DMS53 treated with DMSO at 0.1 percent for 48 hours (cell line): ENCODE results near the gene CACNB2.
A peak's percentile ranks its signal among the peaks of the same experiment; 100 is the strongest.
"Not testable (repeated sequence)": the region's sequence is repeated elsewhere in the genome, so short reads cannot be mapped to it uniquely, and the experiment has no call there.

Experiments
- DNase-seq: peaks from one replicate; lab custom pipeline; 2025; ENCODE audit not compliant: unreplicated experiment; lab: John Stamatoyannopoulos, UW

The CACNB2 gene

DNA sequence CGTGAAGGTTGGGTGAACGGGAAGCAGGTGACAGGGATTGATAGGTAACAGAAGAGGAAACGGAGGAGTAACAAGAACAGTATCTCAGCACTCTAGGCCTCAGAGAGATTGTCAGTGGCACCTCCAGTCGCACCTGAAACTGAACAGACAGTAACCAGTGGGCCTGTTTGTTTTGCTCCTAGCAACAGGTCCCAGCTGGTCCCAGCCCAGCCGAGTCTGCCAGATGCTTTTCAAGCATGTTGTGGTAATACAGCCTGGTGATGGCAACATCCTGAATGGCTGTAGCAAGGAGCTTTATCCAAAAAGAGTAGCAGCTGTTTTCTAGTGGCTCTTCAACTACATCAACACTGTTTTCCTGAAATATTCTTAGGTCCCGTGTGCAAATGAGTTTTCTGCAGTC is 4.7 kb downstream of the CACNB2 start:
- DNase-seq = peak; percentile 89

DNA sequence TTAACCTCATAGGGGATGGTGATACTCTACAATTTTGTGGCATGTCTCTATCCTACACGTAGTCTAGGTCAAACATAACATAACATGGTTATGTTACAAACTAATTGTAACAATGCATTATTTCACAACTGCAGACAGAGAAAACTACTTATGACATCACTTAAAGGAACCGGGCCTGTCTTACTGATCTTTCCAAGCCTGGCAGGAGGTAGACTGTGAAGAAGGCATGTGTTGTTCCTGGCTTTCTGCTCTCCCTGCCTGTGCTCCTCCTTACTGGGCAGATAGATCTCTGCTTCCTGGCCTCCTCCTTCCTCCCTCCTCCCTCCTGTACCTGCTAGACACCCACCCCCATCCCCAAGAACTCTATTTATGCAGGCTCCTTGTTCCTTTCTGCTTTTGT is 5.4 kb downstream of the CACNB2 start:
- no peak for DNase-seq

DNA sequence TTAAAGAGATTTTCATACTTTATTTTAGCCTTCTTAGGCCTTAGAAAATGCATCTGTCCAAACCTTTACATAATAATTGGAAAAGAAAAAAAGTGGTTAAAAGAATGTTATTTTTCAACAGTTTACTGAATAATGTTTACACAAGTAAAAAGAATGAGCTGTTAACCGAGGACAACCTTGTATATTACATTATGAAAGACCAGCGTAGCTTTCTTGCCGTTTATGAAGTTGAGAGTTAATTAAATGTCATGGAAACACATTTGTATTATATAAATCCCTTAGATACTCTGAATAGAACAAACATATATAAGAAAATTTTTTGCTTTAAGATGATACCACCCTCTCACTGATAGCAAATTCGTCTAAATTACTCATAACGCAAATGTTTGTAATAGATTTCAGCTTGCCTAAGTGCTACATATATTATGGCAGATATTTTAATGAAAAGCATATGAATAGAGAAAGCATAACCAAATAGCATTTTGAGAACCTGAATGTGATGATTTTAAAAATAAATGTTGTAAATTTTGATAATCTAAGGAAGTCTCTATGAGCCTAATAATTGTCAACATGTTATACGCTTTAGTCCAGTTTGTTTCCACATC is 9.1 kb downstream of the CACNB2 start:
- DNase-seq = no peak

DNA sequence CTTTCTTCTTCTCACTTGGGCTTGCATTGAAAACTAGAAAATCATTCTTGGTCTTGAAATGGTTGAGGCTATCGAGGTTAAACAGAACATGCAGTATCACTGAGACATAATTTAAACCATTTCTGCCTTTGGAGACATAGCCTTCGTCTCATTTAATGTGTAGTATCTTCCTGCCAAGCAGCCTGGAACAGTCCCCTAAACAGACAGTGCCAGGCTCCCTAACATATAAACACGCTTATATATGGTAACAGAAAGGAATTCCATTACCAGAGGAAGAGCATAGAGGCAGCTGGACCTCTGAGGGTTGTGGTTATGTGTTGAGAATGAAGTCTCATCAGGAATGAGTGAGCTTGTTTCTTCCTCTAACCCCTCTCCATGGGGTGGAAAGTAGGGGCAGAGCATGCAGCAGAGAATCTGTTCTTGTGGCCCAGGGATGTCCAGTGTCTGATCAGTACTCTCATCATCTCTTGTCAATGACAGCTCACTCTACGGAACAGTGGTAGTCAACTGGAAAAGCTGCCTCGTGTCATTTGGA is 11.2 kb downstream of the CACNB2 start:
- no peak for DNase-seq

DNA sequence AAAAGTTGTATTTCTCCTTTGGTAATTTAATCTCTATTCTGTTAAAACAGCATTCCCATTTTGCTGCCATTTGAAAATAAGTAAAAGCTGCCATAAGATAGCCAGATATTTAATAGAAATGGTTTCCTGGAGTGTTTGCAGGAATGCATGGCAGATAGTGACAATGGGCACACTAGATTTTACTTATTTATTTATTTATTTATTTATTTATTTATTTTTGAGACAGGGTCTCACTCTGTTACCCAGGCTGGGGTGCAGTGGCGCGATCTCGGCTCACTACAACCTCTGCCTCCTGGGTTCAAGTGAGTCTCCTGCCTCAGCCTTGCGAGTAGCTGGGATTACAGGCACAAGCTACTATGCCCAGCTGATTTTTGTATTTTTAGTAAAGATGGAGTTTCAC is 13.2 kb downstream of the CACNB2 start:
- DNase-seq = not testable (repeated sequence)

DNA sequence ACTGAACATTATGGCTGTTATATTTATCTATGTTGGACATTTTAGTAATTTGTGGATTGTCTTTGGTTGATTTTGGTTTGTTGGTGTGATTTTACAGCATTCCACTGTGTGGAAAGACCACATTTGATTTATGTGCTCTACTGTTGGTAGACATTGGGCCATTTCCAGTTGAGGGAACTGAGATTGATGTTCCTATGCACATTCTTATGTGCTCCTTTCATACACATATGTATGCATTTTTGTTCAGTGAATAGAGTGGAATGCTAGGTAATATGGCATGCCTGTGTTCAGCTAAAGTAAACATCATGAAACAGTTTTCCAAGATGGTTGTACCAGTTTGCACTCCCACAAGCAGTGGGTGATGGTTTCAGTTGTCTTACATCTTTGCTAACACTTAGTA is 15.1 kb downstream of the CACNB2 start:
- no peak for DNase-seq

DNA sequence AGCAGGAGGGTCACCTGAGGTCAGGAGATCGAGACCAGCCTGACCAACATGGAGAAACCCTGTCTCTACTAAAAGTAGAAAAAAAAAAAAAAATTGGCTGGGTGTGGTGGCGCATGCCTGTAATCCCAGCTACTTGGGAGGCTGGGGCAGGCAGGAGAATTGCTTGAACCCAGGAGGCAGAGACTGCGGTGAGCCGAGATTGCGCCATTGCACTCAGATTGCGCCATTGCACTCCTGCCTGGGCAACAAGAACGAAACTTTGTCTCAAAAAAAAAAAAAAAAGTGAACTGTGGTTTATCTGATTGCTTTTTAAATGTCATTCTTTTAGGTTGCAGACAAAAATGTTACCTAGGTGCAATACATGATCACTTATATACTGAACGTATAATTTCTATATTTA is 16.6 kb downstream of the CACNB2 start:
- DNase-seq = not testable (repeated sequence)

DNA sequence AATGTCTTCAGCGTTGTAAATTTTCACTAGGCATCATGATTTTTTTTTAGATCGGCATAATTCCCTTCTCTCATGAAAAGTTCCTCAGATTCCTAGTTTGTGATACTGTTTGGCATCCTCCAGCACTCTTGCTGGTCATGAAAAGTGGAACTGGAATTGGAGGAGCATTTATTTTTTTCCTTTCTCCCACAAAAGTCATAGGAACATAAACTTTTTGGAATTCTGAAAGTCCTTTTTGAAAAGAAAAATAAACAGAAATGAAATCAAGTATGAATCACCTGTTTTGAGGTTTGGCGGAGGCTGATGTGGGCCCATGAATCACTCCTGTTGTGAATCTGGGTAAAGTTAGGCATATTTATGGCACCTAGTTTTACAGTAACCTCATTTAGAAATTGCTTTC is 17.7 kb downstream of the CACNB2 start:
- DNase-seq = no peak

DNA sequence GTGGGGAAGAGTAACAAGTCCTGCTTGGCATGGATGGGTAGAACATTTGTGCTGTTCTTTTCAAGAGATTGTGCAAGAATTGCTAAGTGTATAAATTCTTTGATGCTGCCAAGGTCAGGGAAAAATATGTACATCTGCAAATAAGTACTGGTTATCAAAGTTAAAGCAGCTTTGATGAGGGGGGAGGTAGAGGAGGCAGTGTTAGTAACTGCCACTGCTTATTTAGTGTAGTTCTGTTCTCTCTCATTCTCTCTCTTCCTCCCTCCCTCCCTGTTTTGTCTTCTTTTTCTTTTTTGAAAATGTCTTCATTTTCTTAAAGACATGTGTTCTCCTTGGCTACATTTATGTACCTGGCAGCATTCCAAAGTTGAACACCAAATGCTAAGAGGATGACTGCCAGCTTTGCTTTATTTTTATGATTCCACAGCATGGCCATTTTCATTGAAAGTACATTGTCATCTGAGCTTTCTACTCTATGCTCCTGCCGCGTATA is 18.6 kb downstream of the CACNB2 start:
- DNase-seq = no peak

DNA sequence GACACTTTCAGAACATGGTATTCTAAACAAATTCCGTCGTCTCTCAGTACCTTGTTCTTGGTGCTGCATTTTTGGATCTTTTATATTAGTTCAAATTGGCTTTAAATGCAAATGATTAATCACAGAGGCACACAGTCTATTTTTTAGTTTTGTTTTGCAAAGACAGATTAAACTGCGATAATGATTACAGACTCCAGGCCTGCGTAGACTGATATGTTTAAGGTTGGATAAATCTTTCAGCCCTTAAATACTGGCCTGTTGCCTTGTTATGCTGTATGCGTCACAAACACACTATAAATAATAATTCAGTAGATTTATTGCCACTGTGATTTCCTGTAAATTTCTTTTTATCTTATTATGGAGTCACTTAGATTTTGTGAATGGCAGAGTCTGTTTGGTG is 19.3 kb downstream of the CACNB2 start:
- no peak for DNase-seq

DNA sequence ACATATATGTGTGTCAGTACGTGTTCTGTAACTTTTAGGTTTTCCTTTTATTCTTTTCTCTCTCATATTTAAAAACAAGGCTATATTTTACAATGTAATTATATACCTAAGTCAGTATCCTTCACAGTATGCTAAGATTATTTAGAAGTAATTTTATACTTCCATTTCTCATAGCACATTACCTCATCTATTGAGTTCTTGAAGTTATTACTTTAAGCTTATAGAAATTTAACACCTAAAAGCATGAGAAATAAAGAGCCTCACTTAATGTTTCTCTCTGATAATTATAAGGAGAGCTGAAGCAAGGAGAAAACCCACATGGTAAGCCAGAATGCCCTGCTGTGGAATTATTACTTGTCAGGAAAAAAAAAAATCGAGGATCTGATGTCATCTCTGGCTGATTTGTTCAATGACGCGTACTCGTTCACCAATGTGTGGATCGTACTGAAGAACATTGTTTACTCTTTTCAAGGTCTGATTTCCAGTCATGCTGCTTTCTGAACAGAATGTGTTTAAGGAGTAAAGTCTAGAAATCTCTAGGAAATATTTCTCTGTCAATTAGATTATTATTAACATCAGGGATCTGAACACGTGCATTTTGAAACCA is 21.9 kb downstream of the CACNB2 start:
- DNase-seq = peak; percentile 64

DNA sequence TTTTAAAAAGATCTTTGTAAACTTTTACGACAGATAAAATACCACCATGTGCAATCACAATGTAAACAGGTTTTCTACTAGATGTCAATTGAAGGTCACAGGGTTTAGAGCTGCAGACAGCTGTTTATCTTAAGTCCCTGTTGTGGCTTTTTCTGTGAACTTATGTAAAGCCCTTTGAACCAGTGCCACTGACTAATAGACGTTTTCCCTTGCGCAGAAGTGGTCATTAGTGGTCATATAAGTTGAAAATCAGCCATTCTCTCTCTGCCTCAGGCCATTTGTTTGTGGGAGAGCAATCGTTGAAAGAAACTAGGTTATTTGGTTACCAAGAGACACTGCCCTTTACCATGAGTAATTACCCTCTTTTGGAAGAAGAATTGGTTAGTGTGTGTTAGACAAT is 23.9 kb downstream of the CACNB2 start:
- DNase-seq = no peak

DNA sequence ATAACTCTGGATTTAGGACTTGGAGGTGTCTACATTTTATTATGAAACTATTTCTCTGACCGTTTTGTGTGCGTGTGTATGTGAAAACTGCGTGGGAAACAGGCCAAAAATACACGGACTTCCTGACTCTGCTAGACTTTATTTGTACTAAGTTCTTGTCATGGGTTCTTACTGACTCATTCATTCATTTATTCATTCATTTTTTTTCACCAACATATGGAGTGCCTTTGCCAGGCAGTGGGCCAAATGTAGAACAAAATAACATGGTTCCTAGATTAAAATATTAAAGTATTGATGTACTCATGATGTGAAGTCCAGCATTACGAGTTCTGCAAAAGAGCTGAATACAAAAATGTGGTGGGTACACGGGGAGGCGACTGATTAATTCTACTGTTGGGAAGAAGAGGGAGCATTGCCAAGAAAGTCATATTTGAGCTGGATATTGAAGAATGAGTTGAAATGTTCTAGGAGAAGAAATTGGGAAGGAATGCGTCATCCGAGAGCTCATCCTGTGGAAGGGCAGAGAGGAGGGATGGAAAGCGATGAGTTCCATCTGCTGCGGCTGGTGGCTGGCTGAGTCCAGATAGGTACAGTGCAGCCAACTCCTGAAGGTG is 24.6 kb downstream of the CACNB2 start:
- no peak for DNase-seq

DNA sequence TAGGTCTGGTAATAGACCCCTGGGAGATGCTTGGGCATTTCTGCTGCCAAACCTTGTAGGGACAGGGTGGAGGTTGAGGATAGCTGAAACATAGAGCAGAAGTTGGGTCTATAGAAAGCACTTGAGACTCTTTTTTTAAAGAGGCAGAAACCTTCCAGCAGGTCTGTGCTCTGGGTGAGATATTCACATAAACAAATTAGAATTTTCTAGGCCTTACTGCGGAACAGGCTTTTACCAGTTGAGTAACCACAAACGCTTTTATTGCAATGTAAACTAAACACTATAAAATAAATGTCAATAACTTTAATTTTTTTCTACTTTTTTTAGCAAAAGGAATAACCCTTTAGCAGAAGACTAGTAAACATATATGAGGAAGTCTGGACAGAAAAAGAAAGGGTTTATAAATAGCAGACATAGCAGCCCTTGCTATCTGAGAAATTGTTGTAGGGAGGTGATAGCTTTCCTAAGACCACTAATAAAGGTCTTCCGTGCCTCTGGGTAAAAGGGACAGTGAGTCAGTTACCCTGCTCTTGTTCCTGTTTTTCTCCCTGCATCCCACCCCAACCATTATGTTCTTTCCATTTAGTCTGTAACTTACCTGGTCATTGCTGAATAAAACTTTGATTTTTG is 38.7 kb downstream of the CACNB2 start:
- DNase-seq = no peak

DNA sequence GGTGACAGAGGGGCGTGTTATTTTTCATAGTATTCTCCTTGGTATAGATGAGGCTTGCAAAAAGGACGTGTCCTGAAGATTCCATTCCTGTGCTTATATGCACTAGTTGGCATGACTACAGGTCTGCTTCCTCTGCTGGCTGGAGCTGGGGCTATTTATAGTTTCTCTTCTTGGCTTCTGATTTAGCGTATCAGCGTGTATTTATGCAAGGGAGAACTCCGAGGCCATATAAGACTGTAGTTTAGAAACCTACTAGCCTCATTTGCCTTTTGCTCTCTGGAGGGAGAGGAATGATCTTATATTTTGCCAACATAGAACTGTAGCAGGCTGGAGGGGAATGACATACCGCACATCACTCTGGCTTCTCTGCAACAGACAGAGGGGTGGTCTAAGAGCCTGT is 39.7 kb downstream of the CACNB2 start:
- DNase-seq = no peak

DNA sequence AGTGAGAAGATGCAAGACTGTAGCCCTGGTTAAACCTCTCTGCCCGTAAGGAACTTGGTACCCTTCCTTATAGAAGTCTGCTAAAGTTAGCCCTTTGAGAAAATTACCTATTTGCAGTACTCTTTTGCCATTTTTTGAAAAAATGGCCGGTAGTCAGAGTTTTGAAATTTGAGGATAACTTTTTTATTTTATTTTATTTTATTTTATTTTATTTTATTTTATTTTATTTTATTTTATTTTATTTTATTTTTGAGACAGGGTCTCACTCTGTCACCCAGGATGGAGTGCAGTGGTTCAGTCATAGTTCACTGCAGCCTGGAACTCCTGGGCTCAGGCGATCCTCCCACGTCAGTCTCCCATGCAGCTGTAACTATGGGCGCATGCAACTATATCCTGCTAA is 41.2 kb downstream of the CACNB2 start:
- not testable (repeated sequence) for DNase-seq

DNA sequence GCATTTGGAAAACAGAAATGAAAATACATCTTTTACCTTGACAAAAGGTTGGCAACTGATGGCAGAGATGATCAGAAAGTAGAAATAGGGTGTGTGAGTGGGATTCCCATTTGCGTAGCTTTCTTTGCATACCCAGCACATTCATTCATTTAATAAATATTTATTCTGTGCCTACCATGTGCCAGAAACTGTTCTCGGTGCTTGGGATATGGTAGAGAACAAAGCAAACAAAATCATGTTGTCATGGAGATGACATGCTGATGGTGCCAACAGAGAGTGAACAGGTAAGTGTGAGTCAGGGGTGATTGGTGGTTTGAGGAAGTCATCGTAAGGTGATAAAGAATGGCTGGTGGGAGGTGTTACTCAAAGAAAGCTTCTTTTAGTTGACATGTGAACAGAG is 45.4 kb downstream of the CACNB2 start:
- peak; percentile 97 for DNase-seq

DNA sequence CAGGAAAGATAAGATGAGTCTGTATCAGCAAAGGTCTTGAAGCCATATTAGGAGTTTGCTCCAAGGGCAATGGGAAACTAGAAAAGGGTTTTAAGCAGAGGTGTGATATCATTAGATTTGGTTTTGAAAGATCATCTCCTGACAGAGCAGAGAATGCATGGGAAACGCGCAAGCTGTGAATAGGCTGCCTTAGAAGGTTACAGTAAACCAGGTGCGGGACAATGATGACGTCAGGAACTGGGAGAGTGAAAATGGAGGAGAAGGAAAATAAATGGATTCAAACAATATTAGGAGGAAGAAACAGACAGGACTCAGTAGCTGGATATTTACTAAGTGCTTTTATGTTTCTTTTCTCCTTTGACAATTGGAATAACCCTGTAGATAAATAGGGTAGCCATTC is 50.6 kb downstream of the CACNB2 start:
- DNase-seq = no peak

DNA sequence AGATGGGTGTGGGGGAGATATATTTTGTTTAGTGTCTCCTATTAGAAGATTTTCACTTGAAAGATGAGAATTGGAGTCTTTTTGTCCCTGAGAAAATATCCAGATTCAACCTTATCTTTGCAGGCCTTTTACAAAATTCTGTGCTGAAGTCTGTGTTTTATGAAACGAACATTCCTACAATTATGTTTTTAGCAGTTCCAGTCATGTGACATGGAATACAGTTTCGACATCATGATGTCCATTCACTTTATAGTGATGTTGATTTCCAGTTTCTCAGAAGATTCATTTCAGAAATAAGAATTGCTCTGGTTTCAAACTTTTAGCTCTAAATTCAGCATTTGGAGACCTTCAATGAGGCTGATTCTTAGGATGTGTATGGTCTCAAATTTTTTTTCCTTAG is 54.4 kb downstream of the CACNB2 start:
- DNase-seq = no peak

DNA sequence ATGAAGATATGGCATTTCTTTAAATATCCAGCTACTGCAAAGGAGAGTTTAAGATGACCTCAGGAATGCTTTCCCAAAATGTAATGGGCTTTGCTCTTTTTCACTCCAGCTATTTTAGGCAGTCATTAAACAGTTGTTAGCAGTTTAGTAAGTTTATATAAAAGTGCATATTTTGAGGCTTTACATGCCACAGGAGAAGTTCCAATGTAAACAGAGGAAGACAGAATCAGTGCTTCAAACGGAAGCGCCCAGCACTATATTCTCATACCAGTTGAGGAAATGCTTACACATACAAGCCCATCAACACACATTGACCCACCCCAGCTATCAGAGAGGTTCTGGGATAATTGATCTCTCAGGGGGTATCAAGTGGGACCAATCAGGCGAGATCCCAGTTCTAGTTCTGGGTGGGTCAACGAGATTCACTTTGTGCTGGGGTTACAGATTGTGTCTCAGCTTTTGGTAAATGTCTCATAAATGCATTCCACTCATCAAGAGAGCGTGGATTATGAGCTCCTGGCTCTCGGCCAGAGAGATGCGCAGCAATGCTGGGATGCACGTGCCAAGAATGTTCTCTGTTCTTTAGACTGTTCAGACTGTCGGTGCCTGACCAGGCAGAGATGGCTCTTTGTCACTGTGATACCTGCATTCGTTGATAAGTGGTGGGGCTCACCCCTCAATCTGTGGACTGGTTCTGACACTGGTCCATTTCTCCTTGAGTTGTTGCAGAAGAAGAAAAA is 55.0 kb downstream of the CACNB2 start:
- no peak for DNase-seq
